Subcutaneous adipose tissue (tissue), 4 donors: ENCODE data around the gene PARVB. TPM values are rescaled to one million over a fixed set of nuclear protein-coding genes. Genes with fewer than 3 reads are reported as not detected.

ENCODE experiments used
- CTCF ChIP-seq: fragments of 450-650 bp; IDR thresholded peaks from one replicate; pipeline ENCODE4 v1.5.1; 2016; ENCODE audit warnings: low read depth, mild to moderate bottlenecking, control low read depth, antibody characterized with exemption, moderate library complexity
- total RNA-seq, 4 donors: library from RNA; depleted of rRNA; stranded (reverse); fragments of >200 nt; gene quantifications; one replicate each; pipeline ENCODE4 v1.1.0, GENCODE V29; 2016

Gene PARVB
- total RNA-seq, 4 donors from 2014 or later: 47.8 to 175 (median 52.8) TPM

GRCh38 chr22:44179196-44179988 is 155.3 kb downstream of the PARVB start:
- no peak for TF ChIP-seq CTCF

GRCh38 chr22:44179989-44180705 is 156.0 kb downstream of the PARVB start:
- TF ChIP-seq CTCF: no peak

GRCh38 chr22:44180706-44181032 is 156.6 kb downstream of the PARVB start, which contains the start of gene PARVG:
TSS of gene PARVG (plus strand) at chr22:44180925. CDS start at chr22:44183330, 2,405 bp downstream.
- TF ChIP-seq CTCF: no peak

GRCh38 chr22:44181033-44181911 is 157.2 kb downstream of the PARVB start:
- TF ChIP-seq CTCF: no peak

GRCh38 chr22:44181912-44182587 is 157.9 kb downstream of the PARVB start:
- no peak for TF ChIP-seq CTCF

- no peak for TF ChIP-seq CTCF
These were observed 158.6 kb downstream of the PARVB start for GRCh38 chr22:44182588-44183286.
